NCI-H2227 treated with DMSO at 0.1 percent for 48 hours (cell line): Measurements from ENCODE around the gene HPCAL1.
"Not testable (repeated sequence)": the region's sequence is repeated elsewhere in the genome, so short reads cannot be mapped to it uniquely, and the experiment has no call there.

Experiments
- DNase-seq: peaks from one replicate; lab custom pipeline; 2025; lab: John Stamatoyannopoulos, UW

The HPCAL1 gene

GRCh38 chr2:10302479-10303180 is at the start of gene HPCAL1:
HPCAL1 (plus strand) TSS chr2:10302904; CDS start chr2:10419758, 116,854 bp downstream.
- peak; percentile 80 for DNase-seq

GRCh38 chr2:10253596-10254372 is 48.9 kb upstream of the HPCAL1 start:
- no peak for DNase-seq

- DNase-seq = no peak
Measured at GRCh38 chr2:10254373-10255188, 48.1 kb upstream of the HPCAL1 start.

- DNase-seq = no peak
Measured at GRCh38 chr2:10255189-10256030, 47.3 kb upstream of the HPCAL1 start.

GRCh38 chr2:10256031-10256514 is 46.6 kb upstream of the HPCAL1 start:
- DNase-seq = no peak

GRCh38 chr2:10256515-10257031 is 46.1 kb upstream of the HPCAL1 start:
- DNase-seq = no peak

- DNase-seq = no peak
Measured at GRCh38 chr2:10257036-10257435, 45.7 kb upstream of the HPCAL1 start.

GRCh38 chr2:10257500-10258147 is 45.1 kb upstream of the HPCAL1 start:
- no peak for DNase-seq

GRCh38 chr2:10258326-10258725 is 44.4 kb upstream of the HPCAL1 start:
- no peak for DNase-seq

GRCh38 chr2:10258726-10259125 is 44.0 kb upstream of the HPCAL1 start:
- DNase-seq = no peak

GRCh38 chr2:10260130-10260529 is 42.6 kb upstream of the HPCAL1 start:
- peak; percentile 74 for DNase-seq

GRCh38 chr2:10263526-10263925 is 39.2 kb upstream of the HPCAL1 start:
- DNase-seq = not testable (repeated sequence)

- DNase-seq = no peak
Measured at GRCh38 chr2:10264506-10265328, 38.0 kb upstream of the HPCAL1 start.

GRCh38 chr2:10265329-10266132 is 37.2 kb upstream of the HPCAL1 start:
- no peak for DNase-seq

- DNase-seq = no peak
Measured at GRCh38 chr2:10266133-10266620, 36.5 kb upstream of the HPCAL1 start.

- DNase-seq = no peak
Measured at GRCh38 chr2:10267036-10267435, 35.7 kb upstream of the HPCAL1 start.

GRCh38 chr2:10267551-10268465 is 34.9 kb upstream of the HPCAL1 start:
- no peak for DNase-seq

- DNase-seq = no peak
Measured at GRCh38 chr2:10269291-10269690, 33.4 kb upstream of the HPCAL1 start.
